Retinal pigment epithelial cell (primary cell): ENCODE measurements around the gene PTGDR2.

Experiments used
- DNase-seq: peaks from one replicate; pipeline ENCODE4 v3.0.0-alpha.2; 2010; ENCODE audit warnings: low read depth
- H3K4me3 ChIP-seq: 2 replicates; pipeline ENCODE4 v1.5.1; 2011; ENCODE audit warnings: mild to moderate bottlenecking, low read length, control low read depth, moderate library complexity
- TF ChIP-seq, protein P1 (sequence below): conservative IDR thresholded peaks from 2 replicates; pipeline ENCODE4 v1.5.1; 2011; ENCODE audit warnings: low read depth, low read length, control low read depth, inconsistent platforms

The PTGDR2 gene

DNA sequence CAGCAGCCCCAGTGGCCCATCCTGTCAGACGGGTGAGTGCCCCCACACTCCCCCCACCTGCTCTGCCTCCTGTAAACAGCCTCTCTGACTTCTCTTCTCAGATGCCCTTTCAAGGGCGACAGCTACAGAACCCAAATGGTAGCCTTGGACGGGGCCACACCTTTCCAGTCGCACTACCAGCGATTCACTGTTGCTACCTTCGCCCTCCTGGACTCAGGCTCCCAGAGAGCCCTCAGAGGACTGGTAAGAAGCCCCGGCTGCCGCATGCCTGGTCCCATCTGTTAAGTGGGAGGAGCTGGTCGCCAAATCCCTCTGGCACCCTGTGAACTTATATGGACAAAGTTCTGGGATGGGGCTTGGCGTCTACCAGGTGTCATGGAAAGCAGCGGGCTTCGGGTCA is 17.8 kb upstream of the PTGDR2 start:
- H3K4me3 ChIP-seq: no peak overlapping the region
- DNase-seq: no peak
- TF ChIP-seq, protein P1, sequence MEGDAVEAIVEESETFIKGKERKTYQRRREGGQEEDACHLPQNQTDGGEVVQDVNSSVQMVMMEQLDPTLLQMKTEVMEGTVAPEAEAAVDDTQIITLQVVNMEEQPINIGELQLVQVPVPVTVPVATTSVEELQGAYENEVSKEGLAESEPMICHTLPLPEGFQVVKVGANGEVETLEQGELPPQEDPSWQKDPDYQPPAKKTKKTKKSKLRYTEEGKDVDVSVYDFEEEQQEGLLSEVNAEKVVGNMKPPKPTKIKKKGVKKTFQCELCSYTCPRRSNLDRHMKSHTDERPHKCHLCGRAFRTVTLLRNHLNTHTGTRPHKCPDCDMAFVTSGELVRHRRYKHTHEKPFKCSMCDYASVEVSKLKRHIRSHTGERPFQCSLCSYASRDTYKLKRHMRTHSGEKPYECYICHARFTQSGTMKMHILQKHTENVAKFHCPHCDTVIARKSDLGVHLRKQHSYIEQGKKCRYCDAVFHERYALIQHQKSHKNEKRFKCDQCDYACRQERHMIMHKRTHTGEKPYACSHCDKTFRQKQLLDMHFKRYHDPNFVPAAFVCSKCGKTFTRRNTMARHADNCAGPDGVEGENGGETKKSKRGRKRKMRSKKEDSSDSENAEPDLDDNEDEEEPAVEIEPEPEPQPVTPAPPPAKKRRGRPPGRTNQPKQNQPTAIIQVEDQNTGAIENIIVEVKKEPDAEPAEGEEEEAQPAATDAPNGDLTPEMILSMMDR: no peak

DNA sequence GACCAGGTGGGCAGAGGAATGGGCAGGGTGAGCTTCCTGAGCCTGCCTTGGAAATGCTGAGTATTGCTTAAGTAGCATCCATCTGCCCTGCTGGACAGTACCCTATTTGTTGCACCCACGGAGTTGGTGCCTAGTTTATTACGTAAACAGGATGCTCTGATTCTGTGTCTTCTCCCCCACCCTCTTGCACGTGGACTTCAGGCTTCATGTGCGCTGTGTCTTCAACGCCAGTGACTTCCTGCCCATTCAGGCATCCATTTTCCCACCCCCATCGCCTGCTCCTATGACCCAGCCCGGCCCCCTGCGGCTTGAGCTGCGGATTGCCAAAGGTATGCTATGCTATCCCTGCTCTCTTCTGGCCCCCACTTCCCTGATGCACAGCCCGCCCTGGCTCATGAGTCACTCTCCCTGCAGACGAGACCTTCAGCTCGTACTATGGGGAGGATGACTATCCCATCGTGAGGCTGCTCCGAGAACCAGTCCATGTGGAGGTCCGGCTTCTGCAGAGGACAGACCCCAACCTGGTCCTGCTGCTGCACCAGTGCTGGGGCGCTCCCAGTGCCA is 17.3 kb upstream of the PTGDR2 start:
- no peak overlapping the region for H3K4me3 ChIP-seq
- DNase-seq: no peak
- TF ChIP-seq, protein P1: no peak

DNA sequence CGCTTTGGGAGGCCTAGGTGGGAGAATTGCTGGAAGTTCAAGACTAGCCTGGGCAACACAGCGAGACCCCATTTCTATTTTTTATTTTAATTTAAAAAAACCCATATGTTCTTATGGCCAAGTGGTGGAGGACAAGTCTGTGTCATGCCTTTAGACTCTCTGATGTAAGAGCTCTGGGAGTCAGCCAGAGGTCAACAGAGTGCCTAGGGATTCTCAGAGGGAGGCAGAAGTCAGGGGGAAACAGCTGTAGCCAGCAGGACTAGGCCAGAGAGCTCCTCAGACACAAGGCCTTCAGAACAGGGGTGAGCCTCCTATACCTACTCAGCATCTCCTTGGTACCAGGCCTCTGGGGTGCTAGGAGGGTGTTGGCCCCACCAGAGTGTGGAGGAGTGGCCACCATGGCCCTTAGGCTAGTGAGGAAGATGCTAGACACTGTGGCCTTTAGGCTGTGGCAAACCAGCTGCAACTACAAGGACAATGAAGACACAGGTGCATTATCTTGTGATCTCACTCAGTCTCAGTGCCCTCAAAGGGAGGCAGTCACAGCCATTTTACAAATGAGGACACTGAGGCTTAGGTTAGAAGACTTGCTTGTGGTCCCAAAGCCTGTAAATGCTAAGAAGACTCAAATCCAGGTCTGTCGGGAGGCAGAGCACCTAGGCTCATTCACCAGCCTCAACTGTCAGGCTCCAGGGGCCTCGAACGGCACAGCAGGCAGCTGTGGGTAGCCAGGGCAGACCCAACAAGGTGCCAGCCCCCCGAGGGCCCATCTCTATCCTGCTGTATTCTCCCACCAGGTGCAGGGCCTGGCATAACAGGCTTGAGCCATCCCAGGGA is 16.6 kb upstream of the PTGDR2 start:
- TF ChIP-seq, protein P1: no peak
- no peak for DNase-seq
- H3K4me3 ChIP-seq: no peak overlapping the region

DNA sequence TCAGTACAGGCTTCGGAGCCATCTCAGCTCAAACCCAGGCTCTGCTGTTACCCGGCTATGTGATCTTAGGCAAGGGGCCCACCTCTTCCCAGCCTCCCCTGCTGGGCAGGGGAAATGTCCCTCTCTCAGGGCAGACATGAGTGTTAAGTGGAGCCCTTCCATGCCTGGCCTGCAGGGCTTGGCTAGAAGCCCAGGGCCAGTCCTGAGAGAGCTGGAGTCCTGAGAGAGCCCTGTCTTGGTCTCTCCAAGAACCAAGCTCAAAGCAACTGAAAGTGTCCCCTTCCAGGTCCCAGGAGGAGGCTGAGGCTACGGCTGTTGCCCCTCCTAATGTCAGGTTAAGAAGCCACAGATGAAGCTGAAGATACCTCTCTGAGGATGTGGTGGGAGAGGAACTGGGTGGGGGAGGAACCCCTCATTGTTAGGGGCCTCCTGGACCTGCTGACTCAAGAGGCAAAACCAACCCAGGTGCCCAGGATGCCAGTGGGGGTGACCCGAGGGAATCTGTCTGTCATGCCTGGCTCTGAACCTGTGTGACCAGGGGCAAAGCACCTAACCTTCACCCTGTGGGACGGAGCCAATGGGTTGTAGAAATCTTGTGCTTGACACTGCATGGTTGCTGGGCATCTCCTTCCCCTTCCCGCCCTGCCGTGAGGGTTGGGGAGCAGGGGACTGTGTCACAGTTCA is 15.8 kb upstream of the PTGDR2 start:
- H3K4me3 ChIP-seq: no peak overlapping the region
- DNase-seq: no peak
- TF ChIP-seq, protein P1: no peak

DNA sequence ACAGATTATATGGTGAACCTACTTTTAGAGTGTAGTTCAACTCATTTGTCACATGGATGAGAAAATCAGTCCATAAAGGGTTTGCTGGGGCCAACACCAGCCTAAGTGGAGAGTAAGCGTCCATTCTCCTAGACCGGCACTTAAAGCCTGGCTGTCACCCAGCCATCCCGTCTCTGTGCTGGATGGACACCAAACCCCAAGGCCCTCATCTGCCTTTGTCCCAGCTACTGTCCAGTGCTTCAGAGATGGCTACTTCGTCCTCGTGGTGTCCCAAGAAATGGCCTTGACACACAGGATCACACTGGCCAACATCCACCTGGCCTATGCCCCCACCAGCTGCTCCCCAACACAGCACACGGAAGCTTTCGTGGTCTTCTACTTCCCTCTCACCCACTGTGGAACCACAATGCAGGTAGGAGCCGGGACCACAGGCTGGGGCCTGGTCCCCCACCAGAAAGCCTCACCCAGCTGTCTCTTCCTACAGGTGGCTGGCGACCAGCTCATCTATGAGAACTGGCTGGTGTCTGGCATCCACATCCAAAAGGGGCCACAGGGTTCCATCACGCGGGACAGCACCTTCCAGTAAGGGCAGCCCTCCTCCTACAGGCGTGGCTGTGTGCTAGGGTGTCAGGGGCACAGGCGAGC is 15.1 kb upstream of the PTGDR2 start:
- no peak overlapping the region for H3K4me3 ChIP-seq
- TF ChIP-seq, protein P1: no peak
- DNase-seq: no peak

DNA sequence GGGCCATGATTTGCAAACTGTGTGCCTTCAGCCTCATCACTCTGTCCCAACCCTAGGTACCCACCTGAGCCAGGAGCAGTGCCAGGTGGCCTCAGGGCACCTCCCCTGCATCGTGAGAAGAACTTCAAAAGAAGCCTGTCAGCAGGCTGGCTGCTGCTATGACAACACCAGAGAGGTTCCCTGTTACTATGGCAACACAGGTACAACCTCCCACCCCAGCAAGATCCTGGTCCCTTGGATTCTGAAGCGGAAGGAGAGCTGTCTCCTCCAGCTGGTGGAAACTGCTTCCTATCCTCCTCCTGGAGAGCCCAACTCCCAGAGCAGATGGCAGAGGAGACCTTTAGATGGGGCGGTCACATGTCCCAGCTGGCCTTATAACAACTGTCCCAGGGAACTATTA is 14.5 kb upstream of the PTGDR2 start:
- TF ChIP-seq, protein P1: no peak
- no peak overlapping the region for H3K4me3 ChIP-seq
- DNase-seq: no peak
